Activated CD4-positive, alpha-beta T cell treated with anti-CD3 and anti-CD28 coated beads, Interleukin-2, amount 50 U/mL, for 1 hour (primary cell): Measurements from ENCODE around the gene VNN1.
"Not testable (repeated sequence)": the region's sequence is repeated elsewhere in the genome, so short reads cannot be mapped to it uniquely, and the experiment has no call there.

Experiments
- DNase-seq: peaks from one replicate; pipeline ENCODE4 v3.0.0-alpha.2; 2020

VNN1 gene

GRCh38 chr6:132669690-132670291 lies 44.1 kb downstream of the VNN1 start:
- no peak for DNase-seq

GRCh38 chr6:132666118-132666517 lies 47.7 kb downstream of the VNN1 start:
- no peak for DNase-seq

- no peak for DNase-seq
These were observed 49.4 kb downstream of the VNN1 start for GRCh38 chr6:132664309-132665034.

- no peak for DNase-seq
These were observed 50.2 kb downstream of the VNN1 start for GRCh38 chr6:132663661-132664060.

GRCh38 chr6:132661906-132662305 lies 51.9 kb downstream of the VNN1 start:
- no peak for DNase-seq

GRCh38 chr6:132659082-132659481 lies 54.8 kb downstream of the VNN1 start, which contains the start of gene TAAR1:
TAAR1 (minus strand) TSS chr6:132659182; CDS start chr6:132646003, 13,179 bp downstream.
- DNase-seq = no peak

GRCh38 chr6:132651062-132651461 lies 62.8 kb downstream of the VNN1 start:
- no peak for DNase-seq

GRCh38 chr6:132650429-132650828 lies 63.4 kb downstream of the VNN1 start:
- DNase-seq = no peak

- DNase-seq = no peak
These were observed 65.0 kb downstream of the VNN1 start for GRCh38 chr6:132648828-132649227.

GRCh38 chr6:132648356-132648755 lies 65.5 kb downstream of the VNN1 start:
- DNase-seq = no peak

- no peak for DNase-seq
These were observed 70.3 kb downstream of the VNN1 start for GRCh38 chr6:132643547-132643946.

- DNase-seq = not testable (repeated sequence)
These were observed 76.7 kb downstream of the VNN1 start for GRCh38 chr6:132637135-132637534.

GRCh38 chr6:132635906-132636305 lies 77.9 kb downstream of the VNN1 start:
- DNase-seq = not testable (repeated sequence)

- not testable (repeated sequence) for DNase-seq
These were observed 78.6 kb downstream of the VNN1 start for GRCh38 chr6:132635288-132635687.

- DNase-seq = no peak
These were observed 79.1 kb downstream of the VNN1 start for GRCh38 chr6:132634796-132635195.

GRCh38 chr6:132633362-132633761 lies 80.5 kb downstream of the VNN1 start:
- no peak for DNase-seq
